GM21528 (cell line): ENCODE measurements around the gene RAG2.

ENCODE experiments used
- ATAC-seq: cut with Tn5 transposase; IDR thresholded peaks from one replicate; pipeline ENCODE4 v1.9.1; 2021; ENCODE audit warnings: mild to moderate bottlenecking, moderate library complexity; ENCODE audit not compliant: unreplicated experiment, low FRiP score

The RAG2 gene

DNA sequence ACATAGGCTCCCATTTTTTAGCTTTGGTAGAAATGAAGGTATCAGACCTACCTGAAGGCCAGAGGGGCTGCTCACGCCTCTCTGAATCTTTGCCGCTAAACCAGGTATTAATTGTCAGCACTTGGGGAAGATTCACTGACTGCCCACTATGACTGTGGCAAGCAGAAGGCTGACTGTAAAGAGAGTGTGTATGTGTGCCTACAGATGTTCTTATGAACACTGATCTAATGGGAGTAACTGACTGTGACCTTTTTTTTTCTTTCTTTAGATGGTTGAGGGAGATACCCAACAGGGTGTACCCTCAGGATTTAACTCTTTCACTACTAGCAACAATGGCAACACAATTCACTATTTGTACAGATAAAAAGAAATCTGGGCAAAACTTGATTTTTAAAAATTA lies at the start of gene RAG2:
TSS of gene RAG2 (minus strand) at position 186 of the 400 bp plus-strand sequence. CDS start 4,068 bp downstream, outside the sequence.
- no peak for ATAC-seq

DNA sequence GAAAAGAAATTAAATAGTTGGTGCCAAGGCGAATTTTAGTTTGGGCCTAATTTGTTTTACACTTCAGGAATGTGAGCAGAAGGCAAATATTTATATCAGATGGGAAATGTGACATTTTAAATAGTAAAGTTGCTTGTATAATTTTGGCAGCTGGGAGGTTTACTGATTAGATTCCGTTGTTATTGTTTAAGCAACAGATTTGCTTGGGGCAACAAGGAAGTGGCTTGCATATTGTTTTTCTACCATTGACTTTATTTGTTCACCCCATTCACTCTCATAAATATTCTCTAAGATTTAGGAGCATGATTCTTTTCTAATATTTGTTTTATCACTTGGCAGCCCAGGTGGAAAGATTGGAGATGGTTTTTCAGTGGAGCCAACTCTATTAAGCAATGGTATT lies 40.5 kb upstream of the RAG2 start:
- no peak for ATAC-seq

DNA sequence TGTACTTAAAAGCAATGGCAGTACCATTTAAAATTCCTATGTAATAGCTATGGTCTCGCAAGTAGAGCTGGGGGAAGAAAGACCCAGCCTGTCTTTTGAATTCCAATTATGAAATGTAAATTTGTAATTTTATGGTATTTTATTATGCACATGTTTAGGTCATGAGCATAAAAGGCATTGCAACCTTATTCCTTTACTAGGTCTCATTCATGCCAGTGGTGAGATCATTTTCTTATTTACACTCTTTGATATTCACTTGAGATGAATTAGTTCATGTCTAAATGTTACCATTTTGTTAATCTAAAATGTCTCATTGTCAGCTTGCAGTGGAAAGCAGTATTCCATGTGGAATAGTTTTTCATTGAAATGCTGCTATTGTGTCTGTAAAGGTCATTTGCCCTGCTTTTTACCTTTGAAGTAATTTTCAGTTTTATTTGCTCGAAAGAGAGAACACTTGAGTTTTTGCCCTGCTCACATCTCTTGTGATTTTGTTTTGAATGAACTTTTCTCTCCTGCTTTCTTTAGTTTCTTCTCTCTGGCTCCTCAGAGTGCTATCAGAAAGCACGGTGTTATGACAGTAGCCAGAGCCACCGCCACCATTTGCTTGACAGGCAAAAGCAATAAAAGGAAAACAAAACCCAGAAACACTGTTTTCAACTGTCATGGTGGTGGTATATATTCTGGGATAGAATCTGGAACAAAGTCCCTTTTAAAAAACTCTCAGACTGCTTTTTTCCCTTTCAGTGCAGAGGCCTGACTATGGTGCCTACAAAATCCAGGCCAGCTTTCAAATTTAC lies 37.2 kb upstream of the RAG2 start:
- ATAC-seq: no peak

DNA sequence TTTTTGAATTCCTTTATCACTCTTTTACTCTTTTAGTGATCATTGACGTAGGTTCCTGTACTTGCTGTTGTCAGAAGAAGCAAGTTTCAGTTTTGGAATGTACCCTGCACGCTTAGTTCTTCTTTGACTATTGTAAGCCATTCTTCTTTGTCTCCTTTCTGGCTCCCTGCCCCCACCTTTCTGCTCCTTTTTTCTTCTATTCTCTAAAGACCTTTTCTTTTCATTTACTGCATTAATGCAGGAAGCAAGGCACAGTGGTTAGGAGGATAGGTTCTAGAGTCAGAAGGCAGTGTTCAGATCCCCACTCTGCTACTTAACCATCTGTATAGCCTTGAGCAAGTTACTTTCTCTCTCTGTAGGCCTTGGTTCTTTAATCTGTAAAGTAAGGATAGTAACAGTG lies 33.7 kb upstream of the RAG2 start:
- no peak for ATAC-seq

DNA sequence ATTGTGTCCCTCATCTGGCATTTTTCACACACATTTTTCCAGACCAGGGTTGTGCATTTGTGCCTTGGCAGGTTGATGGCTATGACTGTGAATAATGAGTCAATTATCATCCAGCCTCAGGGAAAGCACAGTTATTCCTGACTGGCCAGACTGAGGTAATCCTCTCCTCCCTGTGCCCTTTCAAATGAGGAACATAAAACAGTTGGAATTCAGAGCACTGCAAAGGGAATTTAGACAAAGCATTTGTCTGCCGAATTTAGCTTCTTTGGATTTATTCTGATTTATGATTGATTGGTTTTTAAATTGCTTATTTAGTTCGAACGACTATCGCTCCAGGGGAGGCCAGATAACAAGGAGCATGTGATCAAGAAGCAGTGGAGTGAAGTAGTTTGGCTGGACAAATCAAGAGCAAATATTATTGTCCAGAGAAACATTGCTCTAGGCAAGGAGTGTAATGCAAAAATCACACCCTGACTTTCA lies 30.8 kb upstream of the RAG2 start:
- no peak for ATAC-seq

DNA sequence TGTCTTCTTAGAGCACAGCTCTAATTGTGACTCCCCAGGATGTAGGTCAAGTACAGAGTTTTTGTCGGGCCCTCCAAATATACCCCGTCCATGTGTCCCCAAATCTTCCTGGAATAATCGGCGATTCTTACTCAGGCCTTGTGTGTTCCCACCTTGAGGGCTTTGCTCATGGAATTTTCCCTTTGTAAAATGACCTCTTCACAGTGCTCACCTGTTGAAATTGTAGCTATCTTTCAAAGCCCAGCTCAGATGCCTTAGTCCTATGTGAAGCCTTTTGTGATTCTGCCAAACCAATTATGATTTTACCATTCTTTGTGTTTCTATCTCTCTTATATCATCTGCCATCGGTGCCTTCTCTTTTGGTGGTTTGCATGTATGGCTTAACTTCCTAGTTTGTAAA lies 30.1 kb upstream of the RAG2 start:
- no peak for ATAC-seq

DNA sequence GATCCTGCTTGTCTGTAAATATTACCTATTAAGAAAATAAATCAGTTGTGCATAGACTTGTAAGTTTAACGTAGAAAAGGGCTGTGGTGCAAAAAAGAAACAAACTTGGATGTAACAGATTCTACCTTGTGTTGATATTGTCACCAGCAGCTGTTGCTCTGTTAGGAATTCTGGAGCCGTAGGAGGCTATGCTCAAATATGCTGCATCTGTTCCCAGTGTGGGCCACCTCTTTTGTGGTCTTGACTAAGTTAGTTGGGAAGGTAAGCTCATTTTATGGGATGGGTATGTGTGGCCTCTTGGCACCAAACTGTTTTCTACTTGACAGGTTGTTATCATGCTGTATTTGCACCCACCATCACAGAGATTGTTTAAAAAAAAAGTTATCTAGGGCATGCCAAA lies 29.4 kb upstream of the RAG2 start:
- ATAC-seq: no peak

DNA sequence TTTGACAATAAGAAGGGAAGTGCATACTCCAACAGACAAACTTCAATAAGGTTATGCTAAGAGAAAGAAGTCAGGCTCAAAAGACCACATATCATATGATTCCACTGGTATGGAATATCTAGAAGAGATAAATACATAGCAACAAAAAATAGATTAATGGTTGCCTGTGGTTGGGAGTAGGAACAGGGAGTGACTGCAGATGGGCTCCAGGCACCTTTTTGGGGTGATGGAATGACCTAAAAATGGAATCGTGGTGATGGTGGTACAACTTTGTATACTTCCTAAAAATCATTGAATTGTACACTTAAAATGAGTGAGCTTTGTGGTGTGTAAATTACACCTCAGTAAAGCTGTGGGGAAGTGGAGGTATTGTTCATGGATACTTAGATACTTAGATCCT lies 29.0 kb upstream of the RAG2 start:
- ATAC-seq: no peak

DNA sequence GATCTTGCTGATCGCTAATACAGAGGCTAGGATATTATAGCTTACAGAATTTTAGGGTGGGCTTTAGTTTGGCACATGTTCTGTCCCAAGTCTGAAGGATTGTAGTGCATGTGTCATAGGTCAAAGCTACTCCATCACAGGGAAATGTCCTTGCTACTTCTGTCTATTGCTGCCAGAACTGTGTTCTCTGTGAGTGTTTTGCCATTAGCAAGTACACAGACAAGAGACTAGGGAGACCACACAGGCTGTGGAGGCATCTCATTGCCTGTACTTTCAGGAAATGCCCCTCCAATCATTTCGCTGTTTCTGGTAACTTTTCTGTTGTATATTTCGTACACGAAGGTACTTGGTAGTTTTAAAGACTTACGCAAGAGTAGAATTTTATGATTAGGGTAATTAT lies 25.5 kb upstream of the RAG2 start:
- ATAC-seq: no peak

DNA sequence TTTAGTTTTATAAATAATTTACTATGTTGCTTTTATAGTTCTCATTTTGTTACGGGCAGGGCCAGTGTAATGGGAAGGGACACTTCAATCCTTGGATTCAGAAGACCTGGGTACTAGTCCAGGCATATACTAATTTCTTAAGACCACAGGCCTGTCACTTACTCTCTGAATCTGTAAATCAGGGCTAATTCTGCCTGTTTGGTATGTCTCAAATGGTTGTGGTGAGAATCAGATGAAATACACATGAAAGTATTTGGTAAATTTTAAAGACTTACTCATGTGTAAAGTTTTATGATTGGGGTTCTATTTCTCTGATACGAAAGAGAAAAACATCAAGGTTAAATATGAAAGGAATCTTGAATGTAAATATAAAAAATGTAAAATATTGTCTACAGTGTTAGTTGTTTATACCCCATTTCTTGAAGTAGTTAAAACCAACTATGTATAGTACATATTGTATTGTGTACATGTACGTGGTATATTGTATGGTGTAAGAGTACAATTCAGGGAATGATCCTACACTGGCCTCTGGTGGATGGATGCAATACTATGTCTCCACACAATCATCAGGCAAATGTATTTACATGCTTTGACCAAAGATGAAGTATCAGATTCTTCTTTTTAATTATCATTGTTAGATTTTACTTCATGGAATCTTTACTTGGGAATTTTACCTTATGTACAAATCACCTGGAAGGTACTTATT lies 24.5 kb upstream of the RAG2 start:
- no peak for ATAC-seq

DNA sequence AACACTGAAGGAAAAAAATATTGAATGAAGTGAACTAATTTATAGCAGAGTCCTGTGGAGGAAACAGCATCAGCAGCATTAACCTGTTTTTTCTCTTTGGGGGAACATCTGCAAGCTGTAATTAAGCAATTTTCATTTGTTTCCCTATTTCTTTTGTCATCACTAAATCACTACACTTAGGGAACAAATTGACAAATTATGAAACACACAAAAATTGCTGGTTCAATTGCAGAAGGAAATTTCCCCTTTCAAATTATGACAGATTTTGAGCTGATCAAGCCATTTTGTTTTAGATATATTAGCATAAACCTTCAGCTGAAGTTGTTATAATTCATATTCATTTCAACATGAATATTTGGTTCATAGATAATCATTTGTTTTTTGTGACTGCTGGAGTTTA lies 22.2 kb upstream of the RAG2 start:
- ATAC-seq: no peak

DNA sequence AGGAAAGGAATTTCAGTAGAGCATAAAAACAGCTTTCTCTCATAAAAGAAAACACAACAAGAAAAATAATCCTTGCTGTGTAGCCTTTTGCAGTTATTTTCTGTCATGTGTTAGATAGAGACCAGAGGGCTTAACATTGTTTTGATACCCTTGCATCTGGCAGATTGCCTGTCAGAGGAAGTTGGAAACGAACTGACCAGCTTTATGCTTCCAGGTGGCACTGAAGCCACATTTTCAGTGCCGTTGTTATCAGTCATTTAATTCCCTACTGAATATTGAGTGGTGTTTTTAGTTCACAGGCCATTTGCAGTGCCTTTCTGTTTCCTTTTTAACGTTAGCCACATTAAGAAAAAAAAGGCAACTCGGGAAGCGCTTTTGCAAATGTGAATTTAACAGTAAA lies 21.5 kb upstream of the RAG2 start:
- ATAC-seq: no peak

DNA sequence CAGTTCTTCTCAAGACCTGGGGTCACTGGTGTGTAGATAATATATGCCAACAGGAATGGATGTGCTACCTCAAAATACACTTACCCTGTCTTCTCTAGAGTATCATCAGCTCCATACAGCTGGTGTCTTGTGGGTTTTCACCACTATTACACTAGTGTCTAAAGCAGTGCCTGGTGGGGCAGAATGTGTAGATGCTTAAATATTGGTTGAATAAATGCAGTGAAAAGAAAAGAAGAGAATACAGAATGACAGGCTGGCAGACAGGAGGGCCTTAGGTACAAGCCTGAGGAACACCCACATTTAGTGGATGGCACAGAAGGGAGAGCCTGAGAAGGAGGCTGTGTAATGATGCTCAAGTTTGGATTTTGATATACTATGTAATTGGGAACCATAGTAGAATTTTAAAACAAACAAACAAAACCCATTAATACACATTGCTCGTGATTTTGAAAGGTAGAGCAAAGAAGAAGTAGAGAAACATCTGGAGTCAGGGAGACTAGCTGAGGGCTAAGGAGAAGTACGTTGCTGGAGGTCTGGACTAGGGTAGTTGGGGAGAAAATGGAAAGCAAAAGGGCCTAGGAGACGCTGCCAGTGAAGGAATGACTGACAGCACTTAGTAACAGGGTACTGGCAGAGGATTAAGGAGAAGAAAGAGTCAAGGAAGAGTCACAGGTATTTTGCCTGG lies 20.5 kb upstream of the RAG2 start:
- no peak for ATAC-seq

DNA sequence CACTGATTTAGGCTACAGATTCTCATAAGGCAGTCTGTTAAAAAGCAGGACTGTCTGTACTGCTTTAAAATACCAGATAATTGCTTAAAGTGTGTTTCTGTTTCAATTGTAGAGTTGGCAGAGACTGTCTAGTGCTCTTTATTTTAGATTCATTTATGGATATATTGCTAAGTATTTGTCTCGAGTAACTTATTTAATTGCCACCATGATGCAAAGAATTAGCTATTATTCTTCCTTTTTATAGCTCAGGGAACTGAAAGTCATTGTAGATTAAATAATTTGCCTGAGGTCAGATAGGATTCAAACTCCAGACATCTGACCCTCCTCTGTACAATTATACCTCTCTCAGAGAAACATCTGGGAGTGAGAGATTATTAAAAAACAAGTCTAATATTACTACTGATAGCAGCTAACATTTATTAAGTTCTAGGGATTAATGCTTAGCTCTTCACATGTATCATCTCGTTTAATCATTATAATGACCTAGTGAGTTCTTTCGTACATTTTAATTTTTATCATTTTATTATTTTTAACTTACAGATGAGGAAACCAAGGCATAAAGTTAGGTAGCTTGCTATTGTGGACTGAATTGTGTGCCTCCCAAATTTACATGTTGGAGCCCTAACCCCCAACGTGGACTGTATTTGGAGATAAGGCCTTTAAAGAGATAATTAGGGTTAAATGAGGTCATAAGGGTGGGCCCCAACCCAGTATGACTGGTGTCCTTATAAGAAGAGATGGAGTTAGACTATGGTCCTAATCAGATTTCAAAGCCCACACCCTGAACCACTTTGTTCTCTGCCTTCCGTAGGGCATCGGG lies 19.7 kb upstream of the RAG2 start:
- ATAC-seq: no peak

DNA sequence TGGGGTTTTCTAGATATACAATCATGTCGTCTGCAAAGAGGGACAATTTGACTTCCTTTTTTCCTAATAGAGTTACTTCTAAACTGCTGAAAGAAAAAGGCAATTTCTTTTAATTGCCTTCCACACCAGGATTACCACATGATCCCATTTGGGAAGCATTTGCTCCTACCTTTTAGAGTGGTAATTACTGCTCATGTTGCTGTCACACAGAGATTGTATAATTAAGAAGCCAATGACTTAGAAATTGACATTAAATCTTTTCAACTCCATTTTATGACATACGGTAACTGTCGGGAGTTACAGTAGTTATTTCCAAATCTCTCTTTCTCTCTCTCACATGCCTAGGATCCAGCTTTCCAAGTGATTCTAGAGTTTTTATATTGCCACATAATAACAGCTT lies 17.8 kb upstream of the RAG2 start:
- ATAC-seq: no peak

DNA sequence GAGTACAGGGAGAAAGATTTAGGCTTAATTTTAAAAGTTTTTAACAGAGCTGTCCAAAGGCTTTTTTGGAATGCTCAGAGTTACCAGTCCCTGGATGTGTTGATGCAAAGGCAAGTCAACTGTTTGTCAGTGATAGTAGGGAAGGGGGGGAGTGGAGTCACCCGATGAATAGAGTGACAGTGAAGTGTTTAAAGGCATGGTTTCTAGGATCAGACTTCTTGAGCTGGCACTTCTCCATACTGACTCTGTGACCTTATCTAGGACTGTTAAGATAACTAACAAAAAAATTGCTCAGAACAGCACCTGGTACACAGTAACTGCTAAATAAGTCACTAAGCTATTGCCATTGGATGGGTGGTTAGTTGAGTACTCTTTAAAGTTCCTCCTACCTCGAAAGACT lies 11.3 kb upstream of the RAG2 start:
- ATAC-seq: no peak

DNA sequence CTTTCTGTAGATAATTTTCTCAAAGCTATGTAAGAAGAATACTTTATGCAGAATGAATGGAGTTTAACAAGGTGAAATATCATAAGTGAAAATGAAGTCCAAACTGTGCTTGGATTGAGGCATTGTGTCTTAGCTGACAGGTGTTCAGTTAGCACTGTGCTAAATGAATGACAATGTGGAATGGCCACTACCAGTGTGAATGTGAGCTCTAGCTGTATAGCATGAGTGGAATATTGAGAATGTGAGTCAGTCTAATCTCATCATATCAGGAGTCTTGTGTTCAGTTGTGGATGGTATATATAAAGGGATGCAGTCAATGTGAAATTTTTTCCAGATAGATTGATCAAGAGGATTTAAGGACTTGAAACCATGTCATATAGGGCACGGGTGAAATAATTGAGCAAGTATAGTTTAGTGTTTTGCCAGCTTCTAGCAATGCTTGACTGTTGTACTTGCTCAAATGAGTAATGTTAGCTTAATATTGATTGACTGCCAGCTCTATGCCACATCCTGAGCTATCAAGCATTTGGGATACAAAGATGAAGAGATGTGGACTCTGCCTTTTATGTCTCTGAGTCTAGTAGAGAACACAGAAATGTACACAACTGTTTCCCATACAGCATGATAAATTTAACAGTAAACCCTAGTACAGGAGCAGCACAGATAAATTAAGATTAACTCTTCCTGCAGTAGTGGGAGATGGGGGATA lies 10.6 kb upstream of the RAG2 start:
- no peak for ATAC-seq

DNA sequence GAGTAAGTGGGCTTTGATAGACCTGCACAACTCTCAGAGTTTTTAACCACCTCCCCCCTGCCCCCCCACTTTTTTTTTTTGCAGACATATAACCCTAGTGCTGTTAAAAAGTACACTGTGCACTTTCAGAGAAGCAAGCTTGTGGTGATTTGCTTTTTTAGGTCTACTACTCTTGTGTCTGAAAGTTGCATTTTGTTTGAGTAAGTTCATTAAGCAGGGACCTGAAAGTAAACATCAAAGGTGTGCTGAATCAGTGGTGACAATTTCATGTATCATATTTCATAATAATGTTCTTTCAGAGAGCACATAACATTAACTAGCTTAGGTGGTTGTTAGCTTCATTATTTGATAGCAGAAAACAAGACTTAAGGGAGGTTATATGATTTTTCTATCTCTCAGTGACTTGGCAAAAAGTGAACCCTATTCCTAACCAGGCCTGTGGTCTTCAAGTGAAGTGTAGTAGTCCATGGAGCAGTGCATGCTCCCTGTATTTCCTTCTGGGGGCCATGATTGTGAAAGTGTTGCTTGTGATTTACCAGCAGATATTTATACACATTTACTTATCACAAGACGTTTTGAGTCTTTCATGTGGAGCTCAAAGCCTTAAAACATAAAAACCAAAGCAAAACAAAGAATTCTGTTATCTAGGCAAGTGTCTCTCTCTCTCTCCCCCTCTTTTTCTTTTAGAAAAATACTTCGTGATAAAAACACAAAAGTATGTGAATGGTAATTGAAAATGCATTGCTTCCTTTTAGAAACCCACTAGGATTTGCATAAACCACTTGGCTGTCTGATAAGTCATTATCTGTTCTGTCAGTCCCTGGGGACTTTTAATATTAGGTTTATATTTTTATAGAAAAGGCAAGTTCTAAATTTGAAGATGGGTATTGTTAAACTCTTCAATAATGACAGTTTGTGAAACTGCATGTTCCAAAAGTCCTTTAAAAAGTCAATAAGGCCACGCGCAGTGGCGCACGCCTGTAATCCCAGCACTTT lies 7.5 kb upstream of the RAG2 start:
- ATAC-seq: no peak

DNA sequence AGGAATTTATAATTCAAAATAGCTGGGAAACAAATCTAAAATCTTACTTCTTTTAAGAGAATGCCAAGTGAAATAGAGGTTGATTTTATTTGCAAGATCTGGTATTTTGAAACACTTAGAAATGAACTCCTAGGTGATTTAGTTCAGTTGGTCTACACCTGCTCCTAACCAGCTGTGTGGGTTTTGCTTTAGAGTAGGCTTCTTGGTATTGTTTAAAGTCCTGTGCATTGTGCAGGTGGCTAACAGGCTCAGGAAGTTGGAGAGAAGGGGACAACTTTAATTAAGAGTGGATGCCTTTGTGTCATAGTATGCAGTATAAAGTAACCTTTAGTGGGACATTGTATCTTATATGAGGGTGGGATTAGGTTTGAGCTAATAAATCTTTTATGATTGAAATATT lies 4.1 kb upstream of the RAG2 start:
- no peak for ATAC-seq
